MM.1S (cell line): ENCODE measurements around the gene SKAP2.

ENCODE experiments used
- DNase-seq: peaks from one replicate; pipeline ENCODE4 v3.0.0-alpha.2; 2015
- H2AFZ ChIP-seq: fragments of 300-600 bp; sonication (generic); 2 replicates; pipeline ENCODE4 v1.6.0; 2016; ENCODE audit warnings: antibody characterized with exemption, low read length
- H3F3A ChIP-seq: fragments of 300-600 bp; sonication (generic); 2 replicates; pipeline ENCODE4 v1.6.1; 2016; ENCODE audit warnings: mild to moderate bottlenecking, antibody characterized with exemption, low read length, moderate library complexity, mixed read lengths; ENCODE audit not compliant: insufficient read depth
- H3K27ac ChIP-seq: fragments of 300-600 bp; sonication (generic); 2 replicates; pipeline ENCODE4 v1.5.1; 2016; ENCODE audit warnings: mild to moderate bottlenecking, low read length
- H3K27me3 ChIP-seq: fragments of 300-600 bp; sonication (generic); replicated peaks from 2 replicates; pipeline ENCODE4 v1.6.0; 2016; ENCODE audit warnings: low read length; ENCODE audit not compliant: insufficient read depth
- H3K36me3 ChIP-seq: fragments of 300-600 bp; sonication (generic); replicated peaks from 2 replicates; pipeline ENCODE4 v1.6.1; 2016; ENCODE audit warnings: mild to moderate bottlenecking, low read length, mixed read lengths; ENCODE audit not compliant: insufficient read depth
- H3K4me1 ChIP-seq: fragments of 300-600 bp; sonication (generic); 2 replicates; pipeline ENCODE4 v1.6.1; 2016; ENCODE audit warnings: low read length, mixed read lengths
- H3K4me2 ChIP-seq: fragments of 300-600 bp; sonication (generic); 2 replicates; pipeline ENCODE4 v1.6.0; 2016; ENCODE audit warnings: low read depth, low read length
- H3K4me3 ChIP-seq: fragments of 300-600 bp; sonication (generic); 2 replicates; pipeline ENCODE4 v1.5.1; 2016; ENCODE audit warnings: low read length, mixed read lengths
- H3K79me2 ChIP-seq: fragments of 300-600 bp; sonication (generic); 2 replicates; pipeline ENCODE4 v1.6.1; 2016; ENCODE audit warnings: mixed run types, low read length, mixed read lengths
- H3K9ac ChIP-seq: fragments of 300-600 bp; sonication (generic); 2 replicates; pipeline ENCODE4 v1.6.1; 2016; ENCODE audit warnings: low read length, mixed read lengths
- H3K9me2 ChIP-seq: fragments of 300-600 bp; sonication (generic); replicated peaks from 2 replicates; pipeline ENCODE4 v1.6.1; 2016; ENCODE audit warnings: mild to moderate bottlenecking, low read length, mixed read lengths; ENCODE audit not compliant: insufficient read depth
- H3K9me3 ChIP-seq: fragments of 300-600 bp; sonication (generic); replicated peaks from 2 replicates; pipeline ENCODE4 v1.6.1; 2016; ENCODE audit warnings: mild to moderate bottlenecking, low read length, mixed read lengths; ENCODE audit not compliant: insufficient read depth
- H4K20me1 ChIP-seq: fragments of 300-600 bp; sonication (generic); 2 replicates; pipeline ENCODE4 v1.6.1; 2016; ENCODE audit warnings: mild to moderate bottlenecking, low read length, moderate library complexity, mixed read lengths; ENCODE audit not compliant: insufficient read depth
- EZH2 ChIP-seq: fragments of 300-600 bp; sonication (generic); optimal IDR thresholded peaks from 2 replicates; pipeline ENCODE3; 2017; ENCODE audit warnings: low read depth, mild to moderate bottlenecking, antibody characterized with exemption, low read length, mixed read lengths
- EZH2phosphoT487 ChIP-seq: fragments of 300-600 bp; sonication (generic); IDR thresholded peaks from 2 replicates; pipeline ENCODE4 v1.6.1; 2018; ENCODE audit warnings: antibody characterized with exemption, low read length
- TF ChIP-seq, protein P1 (sequence below): fragments of 300-600 bp; sonication (generic); IDR thresholded peaks from 2 replicates; pipeline ENCODE4 v1.5.1; 2016; ENCODE audit warnings: antibody characterized with exemption, low read length, mixed read lengths

The SKAP2 gene

DNA sequence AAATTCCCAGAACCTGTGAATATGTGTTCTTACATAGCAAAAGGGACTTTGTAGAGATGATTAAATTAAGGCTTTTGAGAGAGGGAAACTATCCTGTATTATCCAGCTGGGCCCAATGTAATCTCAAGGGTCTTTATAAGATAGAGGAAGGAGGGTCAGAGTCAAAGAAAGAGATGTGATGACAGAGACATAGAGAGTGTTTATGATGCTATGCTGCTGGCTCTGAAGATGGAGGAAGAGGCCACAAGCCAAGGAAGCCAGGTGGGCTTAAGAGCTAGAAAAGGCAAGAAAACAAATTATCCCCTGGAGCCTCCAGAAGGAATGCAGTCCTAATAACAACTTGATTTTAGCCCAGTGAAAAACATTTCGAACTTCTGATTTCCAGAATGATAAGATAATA lies 15.3 kb upstream of the SKAP2 start:
- H3K27ac ChIP-seq = no peak overlapping the region
- no peaks in the 10 kb centered on the region for H3K9me3 ChIP-seq
- H3K4me2 ChIP-seq = no peak overlapping the region
- no peaks in the 10 kb centered on the region for H3K36me3 ChIP-seq
- no peaks in the 10 kb centered on the region for H3K79me2 ChIP-seq
- H3K9me2 ChIP-seq = no peaks in the 10 kb centered on the region
- H3K27me3 ChIP-seq = no peaks in the 10 kb centered on the region
- no peaks in the 10 kb centered on the region for H3K4me1 ChIP-seq
- H3K4me3 ChIP-seq = no peak overlapping the region
- H3F3A ChIP-seq = no peaks in the 10 kb centered on the region
- H2AFZ ChIP-seq = no peak overlapping the region
- DNase-seq = no peak
- H4K20me1 ChIP-seq = no peaks in the 10 kb centered on the region
- no peak for TF ChIP-seq EZH2phosphoT487
- no peak for TF ChIP-seq EZH2
- TF ChIP-seq, protein P1, sequence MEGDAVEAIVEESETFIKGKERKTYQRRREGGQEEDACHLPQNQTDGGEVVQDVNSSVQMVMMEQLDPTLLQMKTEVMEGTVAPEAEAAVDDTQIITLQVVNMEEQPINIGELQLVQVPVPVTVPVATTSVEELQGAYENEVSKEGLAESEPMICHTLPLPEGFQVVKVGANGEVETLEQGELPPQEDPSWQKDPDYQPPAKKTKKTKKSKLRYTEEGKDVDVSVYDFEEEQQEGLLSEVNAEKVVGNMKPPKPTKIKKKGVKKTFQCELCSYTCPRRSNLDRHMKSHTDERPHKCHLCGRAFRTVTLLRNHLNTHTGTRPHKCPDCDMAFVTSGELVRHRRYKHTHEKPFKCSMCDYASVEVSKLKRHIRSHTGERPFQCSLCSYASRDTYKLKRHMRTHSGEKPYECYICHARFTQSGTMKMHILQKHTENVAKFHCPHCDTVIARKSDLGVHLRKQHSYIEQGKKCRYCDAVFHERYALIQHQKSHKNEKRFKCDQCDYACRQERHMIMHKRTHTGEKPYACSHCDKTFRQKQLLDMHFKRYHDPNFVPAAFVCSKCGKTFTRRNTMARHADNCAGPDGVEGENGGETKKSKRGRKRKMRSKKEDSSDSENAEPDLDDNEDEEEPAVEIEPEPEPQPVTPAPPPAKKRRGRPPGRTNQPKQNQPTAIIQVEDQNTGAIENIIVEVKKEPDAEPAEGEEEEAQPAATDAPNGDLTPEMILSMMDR = no peak
- no peak overlapping the region for H3K9ac ChIP-seq

DNA sequence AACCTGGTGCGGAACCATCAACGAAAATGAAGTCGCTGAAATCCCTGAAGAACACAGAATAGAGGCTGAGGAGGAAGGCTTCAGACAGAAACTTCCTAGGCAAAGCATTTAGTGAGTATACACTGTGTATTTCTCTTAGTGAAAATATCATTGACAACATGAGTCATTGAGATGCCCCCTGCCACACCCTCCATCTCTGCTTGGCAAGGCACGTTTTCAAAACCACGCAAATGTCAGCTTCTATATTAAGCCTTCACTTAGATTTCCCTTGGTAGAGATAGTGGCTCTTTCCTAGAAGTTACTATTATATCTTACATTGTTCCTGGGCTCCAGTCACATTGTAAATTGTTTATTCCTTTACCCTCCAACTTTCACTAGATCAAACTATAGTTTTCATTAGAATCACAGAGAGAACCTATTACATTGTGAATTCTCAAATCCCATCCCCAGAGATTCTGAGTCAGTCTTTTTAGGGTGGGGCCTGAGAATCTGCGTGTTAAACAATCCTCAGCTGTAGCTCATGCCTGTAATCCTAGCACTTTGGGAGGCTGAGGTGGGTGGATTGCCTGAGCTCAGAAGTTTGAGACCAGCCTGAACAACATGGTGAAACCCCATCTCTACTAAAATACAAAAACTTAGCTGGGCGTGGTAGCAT lies 4.6 kb upstream of the SKAP2 start:
- DNase-seq = no peak
- Histone ChIP-seq H3K4me1 (0 out of 2 replicates have a peak, but pooled peaks cover 4% of the 10 kb centered on the region), H3K4me2 (no peak overlapping the region), H3K9me2 (no peaks in the 10 kb centered on the region), H3K36me3 (no peaks in the 10 kb centered on the region), H3K27me3 (no peaks in the 10 kb centered on the region), H3K4me3 (no peak overlapping the region), H3F3A (peaks cover 5% of the 10 kb centered on the region; the same call in 1 of the 2 replicates), H3K9me3 (no peaks in the 10 kb centered on the region), H3K79me2 (no peaks in the 10 kb centered on the region), H2AFZ (no peak overlapping the region), H3K27ac (no peak overlapping the region), H3K9ac (no peak overlapping the region), H4K20me1 (no peaks in the 10 kb centered on the region)
- TF ChIP-seq EZH2phosphoT487 (no peak), EZH2 (no peak)
- TF ChIP-seq, protein P1 = no peak

GRCh38 chr7:26865094-26865388 lies 651 bp upstream of the SKAP2 start:
- TF ChIP-seq EZH2phosphoT487 (no peak), EZH2 (no peak)
- TF ChIP-seq, protein P1 = no peak
- peak overlapping the region; percentile 93 for H2AFZ ChIP-seq
- no peaks in the 10 kb centered on the region for H4K20me1 ChIP-seq
- H3K27me3 ChIP-seq = no peaks in the 10 kb centered on the region
- peak overlapping the region; percentile 73 for H3K9ac ChIP-seq
- H3F3A ChIP-seq = peaks cover 13% of the 10 kb centered on the region; the same call in 1 of the 2 replicates
- H3K36me3 ChIP-seq = no peaks in the 10 kb centered on the region
- peak overlapping the region; percentile 83 for H3K27ac ChIP-seq
- peak overlapping the region; percentile 72 for H3K4me3 ChIP-seq
- H3K4me2 ChIP-seq = peak overlapping the region; percentile 73
- H3K9me3 ChIP-seq = no peaks in the 10 kb centered on the region
- DNase-seq = no peak
- no peaks in the 10 kb centered on the region for H3K9me2 ChIP-seq
- H3K4me1 ChIP-seq = peaks cover 4% of the 10 kb centered on the region; the same call in 1 of the 2 replicates
- peaks cover 13% of the 10 kb centered on the region for H3K79me2 ChIP-seq
